ENCODE data around the gene SERPINB10.
"Not testable (repeated sequence)": the region's sequence is repeated elsewhere in the genome, so short reads cannot be mapped to it uniquely, and the experiment has no call there.

Gene SERPINB10

GRCh38 chr18:63892566-63892965 lies 15.2 kb upstream of the SERPINB10 start:
- no peak for DNase-seq

GRCh38 chr18:63894106-63894772 lies 13.5 kb upstream of the SERPINB10 start:
- DNase-seq = no peak

GRCh38 chr18:63895190-63895589 lies 12.6 kb upstream of the SERPINB10 start:
- DNase-seq = no peak

GRCh38 chr18:63897072-63897471 lies 10.7 kb upstream of the SERPINB10 start:
- no peak for DNase-seq

GRCh38 chr18:63899206-63899605 lies 8.6 kb upstream of the SERPINB10 start:
- no peak for DNase-seq

- DNase-seq = no peak
Observed at GRCh38 chr18:63903851-63904570, 3.7 kb upstream of the SERPINB10 start.

GRCh38 chr18:63904694-63905093 lies 3.1 kb upstream of the SERPINB10 start:
- DNase-seq = no peak

GRCh38 chr18:63905361-63905760 lies 2.4 kb upstream of the SERPINB10 start:
- no peak for DNase-seq

GRCh38 chr18:63906056-63906455 lies 1.7 kb upstream of the SERPINB10 start:
- no peak for DNase-seq

- no peak for DNase-seq
Observed at GRCh38 chr18:63908858-63909257, 1.1 kb downstream of the SERPINB10 start.

- DNase-seq = no peak
Observed at GRCh38 chr18:63909870-63910269, 2.1 kb downstream of the SERPINB10 start.

GRCh38 chr18:63917817-63918216 lies 10.1 kb downstream of the SERPINB10 start:
- DNase-seq = no peak

GRCh38 chr18:63922049-63922448 lies 14.3 kb downstream of the SERPINB10 start:
- DNase-seq = no peak

- no peak for DNase-seq
Observed at GRCh38 chr18:63924551-63924950, 16.8 kb downstream of the SERPINB10 start.

GRCh38 chr18:63928331-63928730 lies 20.6 kb downstream of the SERPINB10 start:
- DNase-seq = no peak

- not testable (repeated sequence) for DNase-seq
Observed at GRCh38 chr18:63929369-63929768, 21.6 kb downstream of the SERPINB10 start.

GRCh38 chr18:63930773-63931354 lies 23.1 kb downstream of the SERPINB10 start:
- DNase-seq = no peak

GRCh38 chr18:63936156-63936931 lies 28.6 kb downstream of the SERPINB10 start:
- DNase-seq = peak; percentile 88

- DNase-seq = no peak
Observed at GRCh38 chr18:63936932-63937393, 29.2 kb downstream of the SERPINB10 start.

- no peak for DNase-seq
Observed at GRCh38 chr18:63940008-63940407, 32.2 kb downstream of the SERPINB10 start.

- DNase-seq = not testable (repeated sequence)
Observed at GRCh38 chr18:63940543-63941050, 32.8 kb downstream of the SERPINB10 start.

- DNase-seq = no peak
Observed at GRCh38 chr18:63947051-63947790, 39.5 kb downstream of the SERPINB10 start.
